Occipital lobe (tissue), 2 donors: ENCODE results near the gene FOXF2. TPM values are rescaled to one million over a fixed set of nuclear protein-coding genes. Genes with fewer than 3 reads are reported as not detected.

Experiments
- DNase-seq: peaks from one replicate; lab custom pipeline; 2025; lab: John Stamatoyannopoulos, UW
- total RNA-seq: library from RNA; depleted of rRNA; stranded (reverse); fragments of >200 nt; gene quantifications from one replicate; pipeline ENCODE4 v1.2.3, GENCODE V29; 2014

The FOXF2 gene
- total RNA-seq, 1 donor from 2014 or later = 1.2 TPM

DNA sequence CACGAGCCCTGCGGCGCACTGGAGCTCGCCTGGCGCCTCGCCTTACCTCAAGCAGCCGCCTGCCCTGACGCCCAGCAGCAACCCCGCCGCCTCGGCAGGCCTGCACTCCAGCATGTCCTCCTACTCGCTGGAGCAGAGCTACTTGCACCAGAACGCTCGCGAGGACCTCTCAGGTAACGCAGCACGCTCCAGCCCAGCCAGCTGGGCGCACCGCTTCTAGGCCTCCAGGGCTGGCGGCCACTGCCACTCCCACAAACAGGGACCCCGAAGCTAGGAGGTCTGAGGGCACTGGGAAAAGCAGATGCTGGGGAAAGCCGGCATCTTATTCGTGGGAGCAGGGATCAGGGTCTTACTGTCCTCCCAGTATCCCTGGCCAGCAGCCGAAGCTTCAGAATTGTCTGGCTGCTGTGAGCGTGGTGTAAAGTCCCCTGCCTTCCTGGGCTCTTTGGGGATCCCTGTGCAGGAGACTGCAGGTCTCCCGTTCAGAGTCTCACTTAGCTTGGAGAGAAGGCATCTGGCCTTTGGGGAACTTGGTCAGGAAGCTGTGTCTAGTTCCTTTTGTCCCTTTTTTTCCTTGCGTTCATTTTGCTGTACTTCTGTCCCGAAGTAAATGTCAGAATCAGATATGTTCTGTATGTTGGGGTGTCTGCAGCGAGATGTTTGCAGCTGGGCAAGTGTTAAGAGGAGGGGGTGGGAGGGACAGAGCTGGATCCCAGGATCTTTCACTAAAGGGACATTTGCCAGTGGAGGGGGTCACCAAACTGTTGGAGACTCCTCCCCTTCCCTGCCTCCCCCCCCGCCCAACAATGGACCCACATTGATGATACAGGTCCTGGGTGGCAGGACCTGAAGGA lies 1.8 kb downstream of the FOXF2 start:
- no peak for DNase-seq

DNA sequence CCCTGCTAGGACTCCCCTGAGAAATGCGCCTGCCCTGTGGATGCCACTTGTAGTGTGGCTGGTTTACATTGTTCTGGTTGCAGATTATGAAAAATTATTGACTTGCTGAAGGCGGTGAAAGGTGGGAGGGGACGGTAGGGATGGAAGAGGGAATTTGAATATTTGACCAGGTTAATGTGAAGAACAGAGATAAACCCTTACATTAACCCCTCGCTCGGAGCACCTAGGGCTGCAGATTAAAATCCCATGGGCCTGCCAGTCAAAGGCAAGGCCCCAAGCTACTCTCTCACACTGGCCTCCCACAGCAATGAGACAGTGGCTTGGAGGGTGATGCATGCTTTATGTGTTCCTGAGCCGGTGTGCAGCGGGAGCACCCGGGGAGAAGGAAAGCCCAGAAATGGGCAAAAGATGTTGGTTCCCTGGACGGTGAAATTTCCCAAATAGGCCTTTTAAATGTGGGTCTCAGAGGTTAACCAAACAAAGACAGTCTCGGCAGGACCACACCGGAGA lies 2.5 kb downstream of the FOXF2 start:
- no peak for DNase-seq

DNA sequence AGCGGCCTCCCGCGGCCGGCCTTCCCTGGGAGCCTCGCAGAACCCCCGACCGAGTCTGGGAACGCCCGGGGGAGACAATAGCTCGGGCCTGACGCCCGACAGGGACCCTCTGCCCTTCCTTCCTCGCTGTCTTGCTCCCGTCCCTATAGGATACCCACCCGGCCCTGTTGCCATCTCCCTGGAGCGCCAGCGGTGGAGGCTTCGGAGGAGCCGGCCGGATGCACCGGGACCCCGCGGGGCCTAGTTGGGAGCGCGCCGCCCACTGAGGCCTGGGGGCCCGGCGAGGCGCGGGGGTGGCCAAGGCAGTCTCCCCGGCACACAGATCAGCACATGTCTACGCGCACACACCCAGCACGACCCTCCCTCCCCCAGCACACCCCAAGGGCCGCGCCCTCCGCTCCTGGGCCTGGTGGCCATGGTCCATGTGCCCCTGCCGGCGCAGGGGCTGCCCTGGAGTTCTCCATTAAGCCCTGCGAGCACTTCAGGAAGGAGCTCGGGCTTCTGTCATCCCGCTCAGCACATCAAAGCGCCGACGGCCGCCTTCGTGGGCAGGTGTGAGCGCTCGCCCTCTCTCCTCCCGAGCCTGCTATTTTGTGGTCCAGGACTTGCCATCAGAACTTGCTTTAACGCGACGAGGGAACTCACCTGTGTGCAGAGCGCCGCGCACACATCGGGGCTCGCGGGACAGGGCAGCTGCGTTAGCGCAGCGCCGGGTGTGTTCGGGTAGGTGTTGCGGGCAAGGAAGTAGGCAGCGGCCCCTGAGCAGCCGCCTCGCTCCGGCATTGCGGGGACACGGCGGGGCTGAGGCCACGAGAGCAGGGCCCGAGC lies 3.7 kb downstream of the FOXF2 start:
- DNase-seq = no peak

DNA sequence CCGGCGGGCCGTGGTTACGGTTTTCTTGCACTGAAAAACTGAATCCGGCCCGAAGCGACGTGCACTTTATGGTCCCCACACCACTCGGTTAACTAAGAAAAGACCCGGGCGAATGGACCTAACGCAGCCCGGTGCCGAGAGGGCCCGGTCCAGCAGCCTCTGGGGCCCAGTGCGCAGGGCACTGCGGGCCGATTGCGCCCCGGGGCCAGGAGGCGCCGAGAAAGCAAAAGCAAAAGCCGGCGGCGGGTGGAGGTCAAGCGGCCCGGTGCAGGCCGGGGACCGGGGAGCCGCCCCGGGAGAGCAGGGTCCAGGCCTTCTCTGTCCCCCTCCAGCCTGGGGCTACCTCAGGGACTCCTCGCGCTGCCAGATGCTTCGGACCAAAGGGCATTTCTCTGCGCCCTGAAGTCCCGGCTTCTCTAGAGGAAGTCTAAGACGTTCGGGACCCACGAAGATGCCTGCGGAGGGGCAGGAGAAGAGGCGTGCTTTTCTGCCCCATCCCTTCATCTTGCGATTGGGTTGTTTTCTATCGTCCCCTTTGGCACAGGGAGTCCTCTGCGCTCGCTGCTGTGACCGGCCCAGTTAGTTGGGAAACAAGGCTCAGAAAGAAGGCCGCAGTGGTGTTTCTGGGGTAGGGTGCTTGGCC lies 4.4 kb downstream of the FOXF2 start:
- DNase-seq = no peak

DNA sequence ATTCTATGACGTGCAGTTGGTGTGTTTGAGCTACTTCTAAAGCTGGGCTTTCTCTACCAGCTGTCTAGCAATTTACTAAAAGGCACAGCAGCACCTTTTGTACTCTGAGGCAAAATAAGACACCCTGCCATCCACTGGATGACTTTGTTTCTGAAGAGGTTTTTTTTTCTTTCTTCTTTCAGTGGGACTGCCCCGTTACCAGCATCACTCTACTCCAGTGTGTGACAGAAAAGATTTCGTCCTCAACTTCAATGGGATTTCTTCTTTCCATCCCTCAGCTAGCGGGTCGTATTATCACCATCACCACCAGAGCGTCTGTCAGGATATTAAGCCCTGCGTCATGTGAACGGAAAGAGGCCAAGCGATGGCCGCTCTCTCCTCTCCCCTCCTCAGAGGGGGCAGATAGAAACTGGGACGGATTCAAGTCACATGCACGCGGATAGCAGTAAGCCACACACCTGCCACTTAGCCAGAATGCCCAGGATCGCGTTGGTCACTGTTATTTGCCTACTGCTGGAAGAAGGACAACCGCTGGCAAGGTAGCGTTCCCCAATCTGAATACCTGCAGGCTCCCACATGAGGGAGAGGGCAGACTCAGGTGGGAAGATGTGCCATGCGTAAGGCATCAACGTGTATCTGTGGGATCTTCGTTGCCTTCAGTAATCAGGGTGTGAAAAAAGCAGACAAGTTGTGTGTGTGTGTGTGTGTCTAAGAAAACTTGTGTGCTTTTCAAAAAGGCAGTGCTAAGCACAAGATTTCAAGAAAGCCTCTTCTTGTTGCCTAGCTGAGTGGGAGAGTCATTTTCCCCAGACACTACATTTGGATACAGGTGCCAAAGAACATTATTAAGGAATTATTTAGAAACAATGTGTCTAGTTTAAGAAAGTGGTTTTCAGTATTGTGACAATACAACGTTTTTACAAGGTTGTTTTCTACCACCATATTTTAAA lies 5.4 kb downstream of the FOXF2 start:
- no peak for DNase-seq

DNA sequence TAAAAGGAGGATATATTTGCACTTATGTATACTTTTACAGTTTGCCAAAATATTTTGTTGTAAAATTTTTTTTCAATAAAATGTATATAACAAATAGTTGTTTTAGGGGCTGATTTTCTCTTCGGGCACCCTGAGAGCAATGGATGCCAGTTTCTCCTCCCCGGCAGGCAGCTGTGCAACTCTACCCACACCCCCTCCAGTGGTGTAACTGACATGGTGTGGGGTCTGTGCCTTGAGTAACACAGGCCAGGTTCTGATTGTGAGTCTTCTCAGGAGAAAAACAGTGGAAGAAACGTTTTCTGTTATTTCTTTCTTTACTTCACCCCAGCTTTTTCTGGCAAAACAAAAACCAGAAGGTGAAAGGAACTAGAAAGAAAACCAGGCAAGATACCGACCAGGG lies 6.1 kb downstream of the FOXF2 start:
- no peak for DNase-seq

DNA sequence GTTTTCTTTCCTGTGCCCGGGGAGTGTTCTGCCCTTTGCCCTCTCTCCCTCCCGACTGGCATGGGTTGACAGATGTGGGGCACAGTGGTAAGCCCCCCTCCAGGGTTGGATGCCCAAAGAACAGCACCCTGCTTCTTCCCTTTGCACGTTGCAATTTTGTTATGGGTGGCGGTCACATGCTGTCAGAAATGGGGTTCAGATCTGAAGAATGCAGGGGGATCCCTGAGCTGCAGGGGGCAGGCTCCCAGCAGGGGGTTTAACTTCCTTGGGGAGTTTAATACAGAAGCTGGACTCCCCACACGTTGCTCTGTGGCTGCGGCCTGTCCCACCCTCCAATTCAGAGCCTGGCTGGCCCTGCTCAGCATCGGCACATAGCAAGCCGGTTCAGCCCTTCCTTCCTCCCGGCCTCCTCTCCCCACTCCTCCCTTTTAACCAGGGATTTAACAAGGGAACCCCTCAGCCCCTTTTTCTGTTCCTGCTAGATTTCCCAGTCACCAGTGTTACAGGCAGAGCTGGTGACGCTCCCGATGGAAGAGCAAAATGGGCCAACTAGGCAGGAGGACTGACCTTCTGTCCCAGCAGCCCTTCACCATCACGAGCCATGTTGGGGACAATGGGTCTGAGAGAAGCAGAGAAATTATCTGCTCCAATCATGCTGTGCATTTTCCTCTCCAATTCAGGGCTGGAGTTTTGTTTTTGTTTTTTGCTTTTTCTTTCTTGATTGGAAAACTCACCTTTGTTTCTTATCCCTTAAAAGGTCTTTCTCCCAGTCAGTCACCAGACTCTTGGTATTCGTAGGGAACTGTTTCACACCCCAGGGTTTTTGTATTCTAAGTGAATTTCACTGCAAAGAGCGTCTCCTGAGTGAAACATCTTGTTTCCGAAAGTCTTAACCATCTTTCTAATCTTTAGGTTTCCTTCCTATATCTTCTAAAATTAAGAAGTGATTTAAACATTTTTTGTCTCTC lies 6.8 kb downstream of the FOXF2 start:
- DNase-seq = no peak

DNA sequence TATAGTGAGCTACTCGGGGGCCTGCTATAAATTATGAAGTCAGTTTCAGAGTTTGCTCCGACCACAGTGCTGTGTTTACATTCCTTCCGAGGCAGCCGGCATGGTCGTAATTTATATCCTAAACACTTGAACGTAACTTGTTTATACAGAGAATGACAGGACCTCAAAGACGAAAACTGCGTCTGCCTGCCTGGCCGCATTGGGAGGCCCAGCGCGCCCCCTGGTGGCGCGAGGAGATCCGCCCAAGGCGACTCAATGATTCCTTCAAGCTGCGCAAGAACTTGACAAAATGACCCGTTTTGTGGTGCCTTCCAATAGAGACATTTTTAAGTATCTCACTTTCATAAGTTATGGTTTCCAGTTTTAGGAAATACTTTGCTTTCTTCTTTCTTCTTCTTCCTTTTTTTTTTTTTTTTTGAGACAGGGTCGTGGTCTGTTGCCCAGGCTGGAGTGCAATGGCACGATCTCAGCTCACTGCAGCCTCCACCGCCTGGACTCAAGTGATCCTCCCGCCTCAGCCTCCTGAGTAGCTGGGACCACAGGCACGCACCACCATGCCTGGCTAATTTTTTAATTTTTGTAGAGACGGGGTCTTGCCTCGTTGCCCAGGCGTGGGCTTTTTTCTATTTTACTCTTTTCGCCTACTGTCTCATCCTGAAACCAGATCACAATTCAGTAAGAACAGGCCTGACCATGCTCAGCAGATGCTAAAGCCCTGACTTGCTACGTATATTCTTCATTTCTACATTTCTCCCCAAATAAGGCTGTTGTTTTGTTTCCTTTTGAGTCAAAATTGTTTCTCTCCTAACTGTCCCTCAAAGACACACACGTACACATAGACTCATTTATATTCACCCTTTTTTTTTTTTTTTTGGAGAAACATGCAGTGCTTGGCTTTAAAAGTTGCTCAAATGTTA lies 7.8 kb downstream of the FOXF2 start:
- DNase-seq = peak; percentile 7

DNA sequence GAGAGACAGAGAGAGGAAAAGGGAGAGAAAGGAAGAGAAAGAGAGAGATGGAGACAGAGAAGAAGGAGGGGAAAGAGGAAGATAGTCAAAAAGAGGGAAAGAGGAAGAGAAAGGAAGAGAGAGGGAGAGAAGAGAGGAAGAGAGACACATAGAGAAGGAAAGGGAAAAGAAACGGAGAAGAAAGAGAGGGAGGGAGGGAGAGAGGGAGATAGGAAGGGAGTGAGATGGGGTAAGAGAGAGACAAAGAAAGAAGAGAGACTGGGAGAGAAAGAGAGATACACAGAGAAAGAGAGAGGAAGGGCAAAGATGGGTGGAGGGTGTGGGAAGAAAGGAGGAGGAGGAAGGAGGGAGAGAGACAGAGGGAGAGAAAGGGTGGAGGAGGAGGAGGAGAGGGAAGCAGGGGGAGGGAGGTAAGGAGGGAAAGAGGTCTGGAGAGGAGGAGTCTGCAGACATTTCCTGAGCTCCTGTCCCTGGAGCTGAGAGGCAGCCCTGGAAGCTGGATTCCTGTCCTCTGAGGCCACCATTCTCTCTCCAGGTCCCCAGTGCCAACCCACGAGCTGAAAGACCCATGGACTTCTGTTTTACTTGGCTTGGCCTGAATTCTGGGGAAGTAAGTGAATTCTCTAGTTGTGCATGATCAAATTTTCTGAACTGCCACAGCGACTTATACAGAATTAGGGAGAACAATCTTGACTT lies 9.9 kb downstream of the FOXF2 start:
- no peak for DNase-seq

DNA sequence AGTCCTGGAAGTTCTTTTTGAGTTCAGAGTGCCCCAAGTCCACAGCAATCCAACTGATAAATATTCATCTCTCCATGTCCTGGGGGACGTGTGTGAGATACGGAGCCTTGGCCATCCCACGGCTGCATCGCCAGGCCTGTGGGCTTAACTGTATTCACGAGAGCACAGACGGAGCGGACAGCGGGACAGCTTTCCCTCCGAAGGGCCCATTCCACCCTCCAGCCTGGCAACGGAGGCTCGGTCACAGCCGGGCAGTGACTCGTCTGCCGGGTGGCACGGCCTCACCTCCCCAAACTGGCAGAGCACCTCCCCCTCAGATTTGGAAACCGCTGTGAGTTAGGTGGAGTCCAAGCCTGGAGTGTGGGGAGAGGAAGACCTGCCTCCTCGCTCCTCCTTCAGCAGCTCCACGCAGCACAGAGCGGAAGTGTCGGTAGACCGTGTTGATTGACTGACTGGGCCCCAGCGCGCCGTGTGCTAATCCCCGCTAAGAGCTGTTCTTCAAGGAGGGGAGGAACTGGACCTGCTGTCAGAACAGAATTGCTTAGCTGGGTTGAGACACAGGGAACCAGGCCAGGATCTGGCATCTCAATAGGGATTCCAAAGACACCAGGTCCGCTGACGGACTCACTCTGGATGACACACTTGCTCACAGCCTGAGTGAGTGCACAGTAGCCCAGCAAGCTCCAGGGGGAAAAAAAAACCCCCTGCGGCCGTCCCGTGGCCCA lies 10.9 kb downstream of the FOXF2 start:
- no peak for DNase-seq

DNA sequence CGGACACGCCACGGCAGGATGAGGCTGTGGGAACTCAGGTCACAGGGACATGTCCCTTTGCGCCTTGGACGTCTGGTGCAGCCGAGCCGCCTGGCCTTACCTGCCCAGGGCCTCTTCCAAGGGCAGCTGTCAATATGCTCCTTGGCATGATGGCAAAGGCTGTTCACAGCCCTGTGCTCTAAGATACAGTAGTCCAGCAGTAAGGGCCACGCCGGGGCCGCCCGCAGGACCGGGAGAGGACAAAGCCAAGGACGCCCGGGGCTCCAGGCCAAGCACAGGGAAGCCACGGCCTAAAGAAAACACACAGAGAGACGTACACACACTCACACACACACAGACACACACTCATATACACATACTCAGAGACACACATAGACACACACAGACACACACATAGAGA lies 13.0 kb downstream of the FOXF2 start:
- DNase-seq = no peak

DNA sequence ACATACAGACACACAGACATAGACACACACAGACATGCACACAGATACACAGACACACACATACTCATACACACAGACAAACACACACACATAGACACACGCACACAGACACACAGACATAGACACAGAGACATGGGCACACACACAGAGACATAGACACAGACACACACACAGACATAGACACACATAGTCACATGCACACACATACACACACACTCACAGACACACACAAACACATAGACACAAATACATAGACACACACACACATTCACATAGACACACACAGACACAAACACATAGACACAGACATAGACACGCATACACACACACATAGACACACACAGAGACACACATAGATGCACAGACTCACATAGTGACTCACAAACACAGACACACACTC lies 13.5 kb downstream of the FOXF2 start:
- no peak for DNase-seq

DNA sequence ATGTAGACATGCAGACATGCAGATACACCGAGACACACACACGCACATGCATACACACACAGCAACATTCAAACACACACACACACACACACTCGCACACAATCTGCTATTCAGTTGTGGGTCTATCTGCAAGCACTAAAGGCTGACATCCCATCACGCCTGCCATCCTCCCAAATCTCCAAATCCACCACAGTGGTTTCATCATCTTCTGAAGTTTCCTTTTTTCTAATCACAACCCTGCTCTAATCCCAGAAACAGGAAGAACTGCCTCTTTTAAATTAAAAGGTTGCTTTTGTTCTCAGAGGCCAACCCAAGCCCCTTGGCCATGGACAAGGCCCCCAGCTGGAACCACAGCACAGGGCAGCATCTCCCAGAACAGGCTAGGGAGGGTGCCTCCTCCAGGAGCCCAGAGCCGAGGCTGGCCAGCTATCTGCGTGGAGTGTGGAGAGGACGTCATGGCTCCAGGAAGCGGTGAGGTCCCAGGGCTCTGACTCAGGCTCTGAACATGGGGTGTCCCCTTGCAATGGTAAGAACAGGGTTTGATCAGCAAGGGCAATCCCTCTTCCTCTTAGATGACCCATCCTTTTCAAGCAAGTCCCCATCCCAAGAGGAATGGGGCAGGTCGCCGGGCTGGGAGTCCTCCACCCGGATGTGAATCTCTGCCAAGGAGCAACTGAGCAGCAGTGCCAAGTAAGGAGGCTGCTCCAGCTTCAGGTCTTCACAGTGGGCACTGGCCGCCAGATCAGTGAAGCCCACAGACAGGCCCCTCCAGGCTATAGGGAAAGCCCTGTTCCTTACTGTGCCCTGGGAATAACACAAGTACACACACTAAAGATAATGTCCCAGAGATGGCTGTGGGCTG lies 14.7 kb downstream of the FOXF2 start:
- no peak for DNase-seq

DNA sequence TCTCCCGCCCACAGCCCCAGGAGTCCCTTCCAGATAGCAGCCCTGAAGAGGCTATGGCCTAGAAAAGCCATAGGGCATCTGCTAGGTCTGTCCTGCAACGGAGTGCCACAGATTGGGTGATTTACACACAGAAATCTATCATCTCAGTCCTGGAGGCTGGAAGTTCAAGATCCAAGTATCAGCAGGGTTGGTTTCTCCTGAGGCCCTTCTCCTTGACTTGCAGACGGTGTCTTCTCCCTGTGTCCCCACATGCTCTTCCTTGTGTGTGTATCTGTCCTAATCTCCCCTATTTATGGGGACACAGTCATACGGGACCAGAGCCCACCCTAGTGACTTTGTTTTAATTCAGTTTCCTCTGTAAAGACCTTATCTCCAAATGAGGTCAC lies 15.3 kb downstream of the FOXF2 start:
- no peak for DNase-seq

DNA sequence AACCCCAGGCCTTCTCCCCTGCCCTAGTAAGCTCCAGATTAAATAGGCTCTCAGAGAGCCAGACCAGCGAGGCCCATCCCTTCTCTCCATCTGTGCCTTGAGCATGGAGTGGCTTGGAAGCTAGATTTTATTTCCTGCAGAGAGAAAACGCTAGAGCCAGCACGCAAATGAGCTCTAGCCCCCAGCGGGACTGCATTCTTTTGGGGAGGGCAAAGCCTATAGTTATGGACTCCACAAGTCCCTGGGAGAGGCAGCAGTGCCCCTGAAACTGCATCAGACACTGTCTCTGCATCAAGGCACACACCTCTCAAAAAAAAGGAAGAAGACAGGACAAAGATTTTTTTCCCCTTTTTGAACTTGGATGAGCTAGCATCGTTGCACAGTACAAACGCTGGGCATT lies 15.8 kb downstream of the FOXF2 start:
- no peak for DNase-seq

DNA sequence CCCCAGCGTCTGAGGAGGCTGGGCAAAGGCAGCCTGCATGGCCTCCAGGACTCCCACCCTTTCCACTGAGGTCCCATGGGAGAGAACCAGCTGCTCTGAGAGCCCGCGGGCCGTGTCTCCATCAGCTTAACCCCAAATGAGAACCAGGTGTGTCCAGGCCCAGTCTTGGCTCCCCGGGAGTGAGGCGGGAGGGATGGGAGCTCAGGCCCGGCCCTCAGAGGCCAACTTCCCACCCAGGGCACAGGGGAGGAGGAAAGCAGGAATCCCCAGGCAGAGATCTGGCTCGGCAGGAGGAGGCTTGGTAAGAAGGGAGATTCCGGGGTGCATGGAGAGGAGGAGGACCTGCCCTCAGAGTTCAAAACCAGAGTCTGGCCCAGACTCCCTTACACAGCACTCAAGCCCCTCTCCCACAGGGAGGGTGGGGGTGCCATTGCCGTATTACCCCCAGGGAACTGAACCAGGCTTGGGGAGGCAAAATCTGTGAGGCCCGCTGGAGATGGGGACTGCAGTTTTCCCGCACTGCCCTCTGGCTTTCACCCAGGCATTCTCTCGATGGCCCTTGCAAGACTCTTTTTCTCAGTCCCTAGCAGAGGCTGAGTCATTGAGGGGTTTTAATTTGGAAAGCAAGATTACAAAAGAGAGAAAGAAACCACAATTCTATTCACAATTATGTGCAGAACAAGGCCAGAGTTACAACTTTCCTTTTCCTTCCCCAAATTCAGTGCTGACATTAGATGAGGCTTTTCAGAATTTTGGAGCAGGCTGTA lies 17.1 kb downstream of the FOXF2 start:
- DNase-seq = no peak
